ENCODE results near the gene NCAPG.

The NCAPG gene, protein sequence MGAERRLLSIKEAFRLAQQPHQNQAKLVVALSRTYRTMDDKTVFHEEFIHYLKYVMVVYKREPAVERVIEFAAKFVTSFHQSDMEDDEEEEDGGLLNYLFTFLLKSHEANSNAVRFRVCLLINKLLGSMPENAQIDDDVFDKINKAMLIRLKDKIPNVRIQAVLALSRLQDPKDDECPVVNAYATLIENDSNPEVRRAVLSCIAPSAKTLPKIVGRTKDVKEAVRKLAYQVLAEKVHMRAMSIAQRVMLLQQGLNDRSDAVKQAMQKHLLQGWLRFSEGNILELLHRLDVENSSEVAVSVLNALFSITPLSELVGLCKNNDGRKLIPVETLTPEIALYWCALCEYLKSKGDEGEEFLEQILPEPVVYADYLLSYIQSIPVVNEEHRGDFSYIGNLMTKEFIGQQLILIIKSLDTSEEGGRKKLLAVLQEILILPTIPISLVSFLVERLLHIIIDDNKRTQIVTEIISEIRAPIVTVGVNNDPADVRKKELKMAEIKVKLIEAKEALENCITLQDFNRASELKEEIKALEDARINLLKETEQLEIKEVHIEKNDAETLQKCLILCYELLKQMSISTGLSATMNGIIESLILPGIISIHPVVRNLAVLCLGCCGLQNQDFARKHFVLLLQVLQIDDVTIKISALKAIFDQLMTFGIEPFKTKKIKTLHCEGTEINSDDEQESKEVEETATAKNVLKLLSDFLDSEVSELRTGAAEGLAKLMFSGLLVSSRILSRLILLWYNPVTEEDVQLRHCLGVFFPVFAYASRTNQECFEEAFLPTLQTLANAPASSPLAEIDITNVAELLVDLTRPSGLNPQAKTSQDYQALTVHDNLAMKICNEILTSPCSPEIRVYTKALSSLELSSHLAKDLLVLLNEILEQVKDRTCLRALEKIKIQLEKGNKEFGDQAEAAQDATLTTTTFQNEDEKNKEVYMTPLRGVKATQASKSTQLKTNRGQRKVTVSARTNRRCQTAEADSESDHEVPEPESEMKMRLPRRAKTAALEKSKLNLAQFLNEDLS

DNA sequence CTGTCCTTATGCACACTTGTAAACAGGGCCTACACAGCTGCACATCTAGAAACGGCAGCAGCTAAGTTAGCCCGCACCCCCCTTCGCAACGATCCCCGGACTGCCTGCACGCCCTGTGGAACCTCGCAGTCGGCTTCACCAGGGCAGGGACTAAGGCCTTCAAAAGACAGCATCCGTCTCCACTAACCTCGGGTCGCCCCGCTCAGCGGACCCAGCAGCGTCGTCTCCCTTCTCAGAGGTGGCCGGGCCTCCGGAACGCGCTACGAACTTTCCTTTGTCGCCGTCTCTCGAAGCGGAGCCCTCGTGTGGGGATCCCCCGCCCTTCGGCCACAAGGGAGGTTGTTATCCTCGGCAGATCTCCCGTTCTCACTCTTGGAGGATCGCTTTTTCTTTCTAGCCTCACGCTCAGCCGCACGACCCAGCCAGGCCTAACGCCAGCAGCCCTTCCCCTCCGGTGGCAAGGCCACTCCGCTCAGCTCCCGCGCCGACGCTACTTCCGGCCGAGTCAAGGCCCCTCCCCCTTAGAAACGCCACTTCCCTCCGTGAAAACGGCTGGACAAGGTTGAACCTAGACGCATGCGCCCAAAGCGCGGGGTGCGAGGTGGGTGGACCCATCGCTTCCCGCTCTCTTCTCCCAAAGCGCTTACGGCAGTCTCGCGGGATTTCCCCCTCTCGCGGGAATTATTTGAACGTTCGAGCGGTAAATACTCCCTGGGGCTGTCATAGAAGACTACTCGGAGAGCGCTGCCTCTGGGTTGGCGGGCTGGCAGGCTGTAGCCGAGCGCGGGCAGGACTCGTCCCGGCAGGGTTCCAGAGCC lies at the start of gene NCAPG, which contains the start of gene DCAF16:
NCAPG (plus strand) TSS at position 720 of the 818 bp plus-strand sequence. CDS start 99 bp downstream, outside the sequence.
DCAF16 (minus strand) TSS at position 498 of the 818 bp plus-strand sequence. CDS start 6,616 bp downstream, outside the sequence.
- peak within 1 kb of the TSS; percentile 58 for H3K4me3 ChIP-seq (replicated peaks; ENCODE audit: low read depth, low read length)
- peak; percentile 97 for DNase-seq (ENCODE audit: extremely low read depth, low read depth)
- TF ChIP-seq, protein P1, sequence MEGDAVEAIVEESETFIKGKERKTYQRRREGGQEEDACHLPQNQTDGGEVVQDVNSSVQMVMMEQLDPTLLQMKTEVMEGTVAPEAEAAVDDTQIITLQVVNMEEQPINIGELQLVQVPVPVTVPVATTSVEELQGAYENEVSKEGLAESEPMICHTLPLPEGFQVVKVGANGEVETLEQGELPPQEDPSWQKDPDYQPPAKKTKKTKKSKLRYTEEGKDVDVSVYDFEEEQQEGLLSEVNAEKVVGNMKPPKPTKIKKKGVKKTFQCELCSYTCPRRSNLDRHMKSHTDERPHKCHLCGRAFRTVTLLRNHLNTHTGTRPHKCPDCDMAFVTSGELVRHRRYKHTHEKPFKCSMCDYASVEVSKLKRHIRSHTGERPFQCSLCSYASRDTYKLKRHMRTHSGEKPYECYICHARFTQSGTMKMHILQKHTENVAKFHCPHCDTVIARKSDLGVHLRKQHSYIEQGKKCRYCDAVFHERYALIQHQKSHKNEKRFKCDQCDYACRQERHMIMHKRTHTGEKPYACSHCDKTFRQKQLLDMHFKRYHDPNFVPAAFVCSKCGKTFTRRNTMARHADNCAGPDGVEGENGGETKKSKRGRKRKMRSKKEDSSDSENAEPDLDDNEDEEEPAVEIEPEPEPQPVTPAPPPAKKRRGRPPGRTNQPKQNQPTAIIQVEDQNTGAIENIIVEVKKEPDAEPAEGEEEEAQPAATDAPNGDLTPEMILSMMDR (IDR thresholded peaks at IDR 0.05; ENCODE audit: low read depth, low read length, missing control alignments): no peak

DNA sequence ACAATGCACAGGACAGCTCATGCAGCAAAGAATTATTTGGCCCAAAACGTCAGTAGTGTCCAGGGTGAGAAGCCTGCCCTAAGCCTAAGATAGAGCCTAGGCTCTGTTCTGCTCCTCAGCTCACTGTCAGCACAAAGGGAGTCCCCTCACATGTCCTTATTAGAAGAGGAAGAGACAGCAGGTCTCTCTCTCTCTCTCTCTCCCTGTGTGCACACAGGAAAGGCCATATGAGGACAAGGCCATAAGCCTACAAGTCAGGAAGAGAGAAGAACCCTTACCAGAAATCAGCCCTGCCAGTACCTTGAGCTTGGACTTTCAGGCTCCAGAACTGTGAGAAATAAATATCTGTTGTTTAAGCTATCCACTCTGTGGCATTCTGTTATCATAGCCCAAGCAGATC lies 49.7 kb upstream of the NCAPG start:
- DNase-seq (ENCODE audit: extremely low read depth, low read depth): no peak
- TF ChIP-seq, protein P1 (IDR thresholded peaks at IDR 0.05; ENCODE audit: low read depth, low read length, missing control alignments): no peak

DNA sequence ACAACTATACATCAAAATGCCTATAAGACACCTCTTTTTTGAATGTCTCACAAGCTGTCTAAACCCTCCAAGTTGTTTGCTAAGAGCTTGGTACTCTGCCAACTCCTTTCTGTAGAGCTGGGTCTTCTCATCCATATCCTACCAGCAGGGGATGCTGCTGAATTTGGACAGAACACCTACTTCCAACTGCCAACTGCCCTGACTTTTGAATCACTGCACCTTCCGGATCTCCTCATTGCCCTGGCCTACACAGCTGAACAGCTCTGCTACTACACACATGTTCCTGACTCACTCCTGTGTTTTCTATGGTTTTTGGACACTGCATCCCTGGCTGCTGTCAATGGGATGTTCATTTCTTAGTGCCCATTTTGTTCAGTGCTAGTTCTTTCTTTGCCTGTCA lies 48.1 kb upstream of the NCAPG start:
- TF ChIP-seq, protein P1 (IDR thresholded peaks at IDR 0.05; ENCODE audit: low read depth, low read length, missing control alignments): peak; percentile 39
- no peak overlapping the region for H3K4me3 ChIP-seq (replicated peaks; ENCODE audit: low read depth, low read length)
- DNase-seq (ENCODE audit: extremely low read depth, low read depth): no peak

More for the DNA sequence above, 49.7 kb upstream of the NCAPG start:
- no peak overlapping the region for H3K4me3 ChIP-seq (replicated peaks; ENCODE audit: low read depth, low read length)

DNA sequence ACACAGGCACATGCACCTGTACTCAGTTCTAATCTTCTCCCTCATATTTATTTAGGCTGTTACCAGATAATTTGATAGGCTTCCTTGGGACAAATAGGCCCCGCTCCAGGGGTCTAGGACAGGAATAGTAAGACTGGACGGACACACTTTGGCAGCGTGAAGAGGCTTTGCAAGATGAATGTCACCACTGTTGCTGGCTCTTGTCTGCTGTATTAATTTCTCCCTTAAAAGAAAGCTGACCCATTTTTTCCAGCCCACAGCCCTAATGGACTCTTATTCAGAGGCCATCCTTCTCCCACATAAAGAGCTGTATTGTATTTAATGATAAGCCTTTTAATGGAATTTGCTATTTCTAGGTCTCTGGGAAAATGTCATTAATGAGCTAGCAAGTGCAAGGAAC lies 47.4 kb upstream of the NCAPG start:
- no peak overlapping the region for H3K4me3 ChIP-seq (replicated peaks; ENCODE audit: low read depth, low read length)
- DNase-seq (ENCODE audit: extremely low read depth, low read depth): no peak
- TF ChIP-seq, protein P1 (IDR thresholded peaks at IDR 0.05; ENCODE audit: low read depth, low read length, missing control alignments): no peak

DNA sequence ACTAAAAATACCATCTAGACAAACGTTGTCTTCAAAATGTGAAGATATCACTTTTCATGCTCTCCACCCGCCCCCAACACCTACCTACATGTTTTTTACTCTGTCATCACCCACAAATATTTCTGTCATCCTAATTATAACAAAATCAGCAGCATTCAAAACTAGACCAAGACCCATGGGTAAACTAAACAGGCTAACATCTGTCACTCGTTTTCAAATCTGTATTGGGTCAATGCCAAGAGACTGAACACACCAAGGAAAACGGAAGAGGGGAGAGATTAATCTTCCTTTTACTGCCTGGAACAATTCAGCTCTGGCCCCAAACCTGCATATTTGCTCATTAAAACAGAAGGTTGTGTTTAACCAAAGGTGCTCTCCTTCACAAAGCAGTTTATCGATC lies 46.8 kb upstream of the NCAPG start:
- TF ChIP-seq, protein P1 (IDR thresholded peaks at IDR 0.05; ENCODE audit: low read depth, low read length, missing control alignments): no peak

More for the DNA sequence above, 46.8 kb upstream of the NCAPG start:
- no peak overlapping the region for H3K4me3 ChIP-seq (replicated peaks; ENCODE audit: low read depth, low read length)
- no peak for DNase-seq (ENCODE audit: extremely low read depth, low read depth)

Data from HFF-Myc (cell line).